GM18868 (cell line): ENCODE results near the gene TM4SF4.

Source experiments
- ATAC-seq: cut with Tn5 transposase; IDR thresholded peaks from one replicate; pipeline ENCODE4 v1.9.1; 2021; ENCODE audit warnings: mild to moderate bottlenecking, moderate library complexity; ENCODE audit not compliant: unreplicated experiment

Gene TM4SF4

GRCh38 chr3:149480326-149481017 is 6.0 kb downstream of the TM4SF4 start:
- ATAC-seq: peak; percentile 98

- ATAC-seq: no peak
Measured at GRCh38 chr3:149481056-149481455, 6.6 kb downstream of the TM4SF4 start.

GRCh38 chr3:149481491-149481890 is 7.0 kb downstream of the TM4SF4 start:
- ATAC-seq: no peak

- no peak for ATAC-seq
Measured at GRCh38 chr3:149486726-149487125, 12.2 kb downstream of the TM4SF4 start.

- ATAC-seq: peak; percentile 92
Measured at GRCh38 chr3:149487598-149488197, 13.2 kb downstream of the TM4SF4 start.

- ATAC-seq: peak; percentile 49
Measured at GRCh38 chr3:149489060-149489690, 14.7 kb downstream of the TM4SF4 start.

GRCh38 chr3:149490260-149490971 is 15.9 kb downstream of the TM4SF4 start:
- ATAC-seq: no peak

- ATAC-seq: no peak
Measured at GRCh38 chr3:149493315-149494021, 19.0 kb downstream of the TM4SF4 start.

- peak; percentile 67 for ATAC-seq
Measured at GRCh38 chr3:149494022-149494758, 19.7 kb downstream of the TM4SF4 start.

- no peak for ATAC-seq
Measured at GRCh38 chr3:149494759-149495580, 20.5 kb downstream of the TM4SF4 start.

GRCh38 chr3:149495581-149496125 is 21.2 kb downstream of the TM4SF4 start:
- no peak for ATAC-seq

- no peak for ATAC-seq
Measured at GRCh38 chr3:149496891-149497290, 22.4 kb downstream of the TM4SF4 start.

GRCh38 chr3:149497966-149498670 is 23.6 kb downstream of the TM4SF4 start:
- no peak for ATAC-seq

GRCh38 chr3:149501524-149501923 is 27.0 kb downstream of the TM4SF4 start:
- no peak for ATAC-seq

GRCh38 chr3:149502438-149502837 is 27.9 kb downstream of the TM4SF4 start:
- no peak for ATAC-seq

GRCh38 chr3:149506540-149506939 is 32.0 kb downstream of the TM4SF4 start:
- no peak for ATAC-seq

GRCh38 chr3:149506965-149507364 is 32.5 kb downstream of the TM4SF4 start:
- ATAC-seq: no peak

- ATAC-seq: peak; percentile 52
Measured at GRCh38 chr3:149507491-149508324, 33.2 kb downstream of the TM4SF4 start.
